Testis (tissue), 2 donors: ENCODE data around the gene DIAPH3.

Source experiments
- CTCF ChIP-seq, 3 experiments: fragments of 450-650 bp in 2 of 3; fragments of 200-600 bp in 1 of 3; sonication (generic) in 1 of 3; IDR thresholded peaks; one replicate each; pipeline ENCODE4 v1.5.1; 2016 to 2019; ENCODE audit warnings: antibody characterized with exemption in 3 of 3, mild to moderate bottlenecking in 2 of 3, moderate library complexity in 1 of 3
- POLR2A ChIP-seq: fragments of 450-650 bp; IDR thresholded peaks from one replicate; pipeline ENCODE4 v1.6.1; 2017; ENCODE audit warnings: antibody characterized with exemption, mild to moderate bottlenecking, moderate library complexity

- TF ChIP-seq CTCF (IDR thresholded peaks at IDR 0.05) (no peak), POLR2A (no peak)
Observed at GRCh38 chr13:60114499-60115028, 49.2 kb downstream of the DIAPH3 start.
